Posterior vena cava (tissue), 2 donors: ENCODE data around the gene CTIF. TPM values are rescaled to one million over a fixed set of nuclear protein-coding genes. Genes with fewer than 3 reads are reported as not detected.

ENCODE experiments used
- DNase-seq: peaks from one replicate; pipeline ENCODE4 v3.0.0-alpha.2; 2020; ENCODE audit warnings: low spot score
- intact Hi-C, 2 donors: fragments of 100-400 bp; cut with DNase I; formaldehyde crosslinking; loops; one replicate each; pipeline versions ENCODE4 v1.14.1 to v1.14.2; 2022 to 2023
- total RNA-seq, 2 donors: library from RNA; stranded (reverse); fragmentation: NEBNext Ultra II Directional; extraction: Animal tissue kit (Norgen Biotek cat#: 25700); gene quantifications; one replicate each; pipeline ENCODE4 v1.2.1, GENCODE V29; 2021
- donor health status: DM: yes; HTN: yes; CAD: no.
- donor health status: DM: yes; HTN: yes; CAD: no.

The CTIF gene
- total RNA-seq, 2 donors from 2014 or later: 87.8 to 116 TPM

- intact Hi-C loops: no loop called here
- peak; percentile 89 for DNase-seq
These were observed 350.5 kb downstream of the CTIF start for GRCh38 chr18:48889115-48889941.

- no peak for DNase-seq
- intact Hi-C loops: no loop called here
These were observed 351.3 kb downstream of the CTIF start for GRCh38 chr18:48889981-48890762.

GRCh38 chr18:48891721-48892120 lies 352.9 kb downstream of the CTIF start:
- intact Hi-C loops: no loop called here
- peak; percentile 26 for DNase-seq

GRCh38 chr18:48892146-48892855 lies 353.5 kb downstream of the CTIF start:
- DNase-seq: peak; percentile 56
- intact Hi-C loops: no loop called here

GRCh38 chr18:48893061-48893607 lies 354.3 kb downstream of the CTIF start:
- DNase-seq: peak; percentile 14
- intact Hi-C loops: no loop called here

GRCh38 chr18:48893608-48894600 lies 355.1 kb downstream of the CTIF start:
- peak; percentile 70 for DNase-seq
- intact Hi-C loops: no loop called here

GRCh38 chr18:48894799-48895346 lies 356.0 kb downstream of the CTIF start:
- intact Hi-C loops: no loop called here
- peak; percentile 89 for DNase-seq

GRCh38 chr18:48896326-48896874 lies 357.6 kb downstream of the CTIF start:
- intact Hi-C loops: no loop called here
- DNase-seq: no peak

GRCh38 chr18:48896875-48897511 lies 358.2 kb downstream of the CTIF start:
- peak; percentile 91 for DNase-seq
- intact Hi-C loops: no loop called here

GRCh38 chr18:48897531-48897930 lies 358.7 kb downstream of the CTIF start:
- peak; percentile 78 for DNase-seq
- intact Hi-C loops: no loop called here

GRCh38 chr18:48898521-48898920 lies 359.7 kb downstream of the CTIF start:
- intact Hi-C loops: no loop called here
- DNase-seq: no peak

GRCh38 chr18:48899558-48900174 lies 360.8 kb downstream of the CTIF start:
- intact Hi-C loops: no loop called here
- DNase-seq: no peak

GRCh38 chr18:48900469-48900868 lies 361.6 kb downstream of the CTIF start:
- no peak for DNase-seq
- intact Hi-C loops: no loop called here

GRCh38 chr18:48901145-48902022 lies 362.6 kb downstream of the CTIF start:
- intact Hi-C loops: no loop called here

GRCh38 chr18:48902023-48902855 lies 363.4 kb downstream of the CTIF start:
- intact Hi-C loops: no loop called here
- DNase-seq: peak; percentile 98

More at GRCh38 chr18:48901145-48902022, 362.6 kb downstream of the CTIF start:
- no peak for DNase-seq
